Measurements from ENCODE around the gene CETP.

Gene CETP

DNA sequence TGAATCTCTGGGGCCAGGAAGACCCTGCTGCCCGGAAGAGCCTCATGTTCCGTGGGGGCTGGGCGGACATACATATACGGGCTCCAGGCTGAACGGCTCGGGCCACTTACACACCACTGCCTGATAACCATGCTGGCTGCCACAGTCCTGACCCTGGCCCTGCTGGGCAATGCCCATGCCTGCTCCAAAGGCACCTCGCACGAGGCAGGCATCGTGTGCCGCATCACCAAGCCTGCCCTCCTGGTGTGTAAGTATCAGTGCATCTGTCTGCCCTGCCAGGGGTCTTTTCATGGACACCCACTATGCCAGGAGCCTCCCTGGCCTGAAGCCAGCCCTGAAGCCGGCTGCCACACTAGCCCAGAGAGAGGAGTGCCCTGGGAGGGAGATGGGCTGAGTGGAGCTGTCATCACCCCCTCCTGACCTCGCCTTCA, at the start of gene CETP:
Gene CETP (plus strand): TSS at position 100 of the 431 bp plus-strand sequence. CDS start 30 bp downstream, at position 130.
- no peak for DNase-seq (ENCODE audit: low spot score)

DNA sequence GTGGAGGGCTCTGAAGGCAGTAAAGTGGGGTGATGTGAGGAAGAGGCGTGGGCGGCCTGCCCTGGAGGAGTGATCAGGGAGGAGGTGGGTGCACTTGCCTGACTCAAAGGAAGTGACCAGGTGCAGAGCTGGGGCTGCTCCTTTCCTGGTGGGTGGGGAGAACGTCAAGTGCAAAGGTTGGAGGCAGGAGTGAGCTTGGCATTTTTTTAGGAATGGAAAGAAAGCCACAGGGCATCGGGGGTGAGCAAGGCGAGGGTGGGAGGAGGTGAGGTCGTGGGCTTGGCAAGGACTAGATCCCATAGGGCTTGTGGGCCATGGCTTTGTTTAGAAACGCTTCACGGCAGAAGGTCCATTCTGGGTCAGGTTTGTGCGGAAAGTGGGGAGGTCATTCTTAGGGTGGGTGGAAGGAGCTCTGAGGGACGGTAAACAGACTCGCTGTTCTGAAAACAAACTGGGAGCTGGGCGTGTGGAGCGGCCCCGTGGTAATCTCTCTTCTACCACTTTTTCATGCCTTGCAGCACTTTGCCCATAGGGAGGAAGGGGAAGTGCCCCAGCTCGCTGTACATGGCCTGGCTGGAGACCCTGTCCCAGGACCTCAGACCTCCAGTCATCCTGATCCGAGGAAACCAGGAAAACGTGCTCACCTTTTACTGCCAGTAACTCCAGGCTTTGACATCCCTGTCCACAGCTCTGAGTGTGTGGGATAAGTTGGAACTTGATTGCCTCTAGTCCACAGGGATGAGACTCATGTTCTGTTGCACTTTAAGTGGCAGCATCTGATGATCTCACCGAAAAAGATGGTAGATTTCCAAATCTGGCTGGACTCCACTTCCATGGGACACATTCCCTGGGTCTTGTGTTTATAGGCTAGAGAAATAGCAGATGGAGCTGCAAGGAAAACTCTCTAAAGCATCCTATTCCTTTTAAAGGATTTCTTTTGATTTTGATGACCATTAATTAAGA, 48.7 kb upstream of the CETP start:
- no peak for DNase-seq (ENCODE audit: low spot score)

DNA sequence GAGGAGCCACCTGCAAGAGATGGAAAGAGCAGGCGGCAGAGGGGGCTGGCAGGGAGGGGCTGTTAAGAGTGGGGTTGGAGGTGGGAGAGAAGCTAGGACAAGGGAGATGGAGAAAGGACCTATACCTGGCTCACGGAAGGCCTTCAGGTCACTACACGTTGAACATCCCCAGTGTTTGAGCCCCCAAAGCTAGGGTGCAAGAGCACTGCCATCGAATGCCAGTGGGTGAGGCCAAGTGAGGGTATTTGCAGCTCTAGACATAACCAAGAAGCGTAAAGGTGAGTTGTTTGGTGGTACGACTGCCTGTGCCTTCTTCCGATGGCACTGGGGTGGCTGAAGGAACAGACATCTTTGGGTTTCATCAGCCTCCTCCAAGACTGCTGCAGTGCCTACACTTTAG, 46.9 kb upstream of the CETP start:
- DNase-seq (ENCODE audit: low spot score) = no peak

DNA sequence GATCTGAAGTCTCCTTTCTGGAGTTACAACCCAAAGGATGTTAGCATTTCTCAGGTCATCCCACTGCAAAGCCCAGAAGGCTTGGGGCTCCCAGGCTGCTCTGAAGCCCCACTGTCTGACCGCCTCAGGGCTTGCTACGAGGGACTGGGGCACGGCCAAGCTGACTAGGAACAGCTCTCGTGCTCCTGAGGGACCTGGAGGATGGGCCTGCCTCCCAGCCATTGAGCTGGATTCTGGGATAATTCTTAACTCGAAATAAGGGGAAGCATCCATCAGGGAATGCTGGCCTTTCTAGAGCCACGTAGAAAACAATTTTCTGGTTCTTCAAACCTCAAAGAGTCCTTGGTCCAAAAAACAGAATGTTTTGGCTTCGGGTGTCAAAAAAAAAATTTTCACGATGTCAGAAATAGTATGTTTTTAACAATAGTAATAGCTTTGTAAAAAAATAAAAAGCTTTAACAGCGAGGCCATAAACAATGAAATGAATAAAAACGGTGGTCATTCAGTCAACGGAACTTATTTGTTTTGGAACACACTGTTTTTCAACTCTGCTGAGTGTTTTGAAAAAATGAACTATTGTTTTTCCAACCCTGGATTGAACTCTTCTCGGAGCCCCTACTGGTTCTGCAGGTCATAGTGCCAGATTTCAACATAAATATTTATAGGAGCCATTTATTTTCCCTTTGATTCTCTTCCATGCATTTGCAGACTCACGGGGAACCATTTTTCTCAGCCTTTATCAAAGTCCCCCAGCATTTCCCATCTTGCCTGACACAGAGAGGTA, 46.2 kb upstream of the CETP start:
- DNase-seq (ENCODE audit: low spot score) = no peak

DNA sequence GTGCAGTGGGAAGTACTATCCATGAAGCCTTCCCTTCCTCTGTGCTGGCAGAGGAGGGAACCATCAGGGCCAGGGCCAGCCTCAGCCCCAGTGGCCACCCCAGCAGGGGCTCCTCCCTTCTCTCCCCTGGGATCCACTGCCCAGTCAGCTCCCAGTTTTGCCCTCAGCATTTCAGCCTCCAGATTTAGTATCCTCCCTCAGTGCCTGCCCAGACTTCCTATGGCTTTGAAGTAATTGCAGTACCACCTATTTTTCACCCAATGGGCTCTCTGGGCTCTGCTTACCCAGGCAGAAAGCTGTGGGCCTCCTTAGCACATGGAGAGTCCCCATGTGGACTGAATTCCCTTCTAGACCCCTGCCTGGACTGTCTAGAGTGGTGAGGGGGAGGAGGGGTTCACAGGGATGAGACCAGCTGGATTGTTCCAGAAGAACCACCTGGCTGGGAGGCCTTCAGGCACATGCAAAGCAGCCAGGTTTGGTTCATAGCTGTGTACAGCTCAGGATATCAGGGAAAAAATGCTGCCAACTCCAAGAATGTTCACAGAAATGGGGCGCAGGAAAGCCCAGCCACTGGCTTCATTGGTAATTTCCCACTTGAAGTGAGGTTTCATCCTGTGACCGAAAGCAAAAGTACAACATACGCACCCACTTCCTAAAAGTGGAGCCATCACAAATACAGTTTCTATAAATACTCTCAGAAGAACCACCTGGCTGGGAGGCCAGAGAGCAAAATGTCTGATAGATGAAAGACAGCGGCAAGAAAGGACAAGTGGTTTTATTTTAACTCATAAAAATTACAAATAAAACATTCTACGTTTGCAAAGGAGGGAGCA, 45.0 kb upstream of the CETP start:
- DNase-seq (ENCODE audit: low spot score) = no peak

DNA sequence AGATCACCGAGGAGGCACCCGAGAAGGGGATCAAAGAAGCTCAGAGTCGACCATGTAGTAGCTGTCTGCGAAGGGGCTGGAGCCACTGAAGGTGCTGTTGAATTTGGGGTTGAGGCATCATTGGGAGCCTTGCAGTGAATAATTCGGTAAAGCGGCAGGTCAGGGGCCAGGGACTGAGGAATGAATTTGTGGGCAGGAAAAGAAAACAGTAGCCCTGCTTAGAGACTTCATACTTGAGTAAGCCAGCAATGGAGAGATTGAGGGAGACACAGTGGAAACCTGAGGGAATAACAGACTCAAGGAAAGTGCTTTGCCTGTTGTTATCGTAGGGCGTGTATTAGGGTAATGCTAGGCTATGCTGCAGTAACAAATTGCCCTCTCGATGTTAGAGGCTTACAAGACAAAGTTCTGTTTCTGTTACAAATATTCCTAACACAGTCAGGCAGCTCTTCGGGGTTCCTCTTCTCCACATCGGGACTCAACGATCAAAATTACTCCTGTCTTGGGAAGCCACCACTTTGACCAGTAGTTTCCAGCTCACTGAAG, 43.2 kb upstream of the CETP start:
- DNase-seq (ENCODE audit: low spot score) = no peak

- no peak for DNase-seq (ENCODE audit: low spot score)
Measured at GRCh38 chr16:56919099-56919800, 42.5 kb upstream of the CETP start.

GRCh38 chr16:56921571-56921970, 40.2 kb upstream of the CETP start:
- DNase-seq (ENCODE audit: low spot score) = no peak

DNA sequence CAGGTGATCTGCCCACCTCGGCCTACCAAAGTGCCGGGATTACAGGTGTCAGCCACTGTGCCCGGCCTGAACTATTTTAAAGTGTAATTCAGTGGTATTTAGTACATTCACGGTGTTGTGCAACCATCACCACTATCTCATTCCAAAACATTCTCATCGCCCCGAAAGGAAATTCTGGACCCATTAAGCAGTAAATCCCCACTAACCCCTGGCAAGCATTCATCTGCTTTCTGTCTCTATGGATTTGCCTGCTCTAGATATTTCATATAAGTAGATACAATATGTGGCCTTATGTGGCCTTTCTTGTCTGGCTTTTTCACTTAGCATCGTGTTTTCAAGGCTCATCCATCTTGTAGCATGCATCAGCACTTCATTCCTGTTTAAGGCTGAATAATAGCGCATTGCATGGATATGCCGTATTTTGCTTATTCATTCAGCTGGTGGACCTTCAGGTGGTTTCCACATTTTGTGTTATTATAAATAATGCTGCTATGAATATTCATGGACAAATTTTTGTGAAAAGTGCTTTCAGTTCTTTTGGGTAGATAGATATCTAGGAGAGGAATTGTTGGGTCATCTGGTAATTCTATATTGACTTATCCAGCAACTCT, 38.2 kb upstream of the CETP start:
- DNase-seq (ENCODE audit: low spot score) = no peak

DNA sequence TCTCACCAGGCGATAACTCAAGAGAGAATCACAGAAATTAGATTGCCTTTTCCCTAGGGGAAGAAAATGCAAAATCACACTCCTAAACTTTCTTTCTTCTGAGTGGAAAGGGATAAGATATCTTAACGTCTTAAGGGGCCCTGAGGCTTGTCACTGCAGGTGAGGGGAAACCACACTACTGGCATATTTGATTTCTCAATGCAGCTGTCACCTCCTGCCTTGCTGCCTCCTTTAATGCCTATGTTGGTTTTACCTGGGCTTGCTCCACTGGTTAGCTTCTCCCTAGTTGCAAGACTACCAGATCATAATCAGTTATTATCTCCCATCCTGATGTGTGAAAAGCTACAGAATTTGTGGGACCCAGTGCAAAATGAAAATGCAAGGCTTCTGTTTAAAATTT, 34.3 kb upstream of the CETP start:
- no peak for DNase-seq (ENCODE audit: low spot score)

GRCh38 chr16:56929639-56930038, 32.1 kb upstream of the CETP start:
- DNase-seq (ENCODE audit: low spot score) = no peak

DNA sequence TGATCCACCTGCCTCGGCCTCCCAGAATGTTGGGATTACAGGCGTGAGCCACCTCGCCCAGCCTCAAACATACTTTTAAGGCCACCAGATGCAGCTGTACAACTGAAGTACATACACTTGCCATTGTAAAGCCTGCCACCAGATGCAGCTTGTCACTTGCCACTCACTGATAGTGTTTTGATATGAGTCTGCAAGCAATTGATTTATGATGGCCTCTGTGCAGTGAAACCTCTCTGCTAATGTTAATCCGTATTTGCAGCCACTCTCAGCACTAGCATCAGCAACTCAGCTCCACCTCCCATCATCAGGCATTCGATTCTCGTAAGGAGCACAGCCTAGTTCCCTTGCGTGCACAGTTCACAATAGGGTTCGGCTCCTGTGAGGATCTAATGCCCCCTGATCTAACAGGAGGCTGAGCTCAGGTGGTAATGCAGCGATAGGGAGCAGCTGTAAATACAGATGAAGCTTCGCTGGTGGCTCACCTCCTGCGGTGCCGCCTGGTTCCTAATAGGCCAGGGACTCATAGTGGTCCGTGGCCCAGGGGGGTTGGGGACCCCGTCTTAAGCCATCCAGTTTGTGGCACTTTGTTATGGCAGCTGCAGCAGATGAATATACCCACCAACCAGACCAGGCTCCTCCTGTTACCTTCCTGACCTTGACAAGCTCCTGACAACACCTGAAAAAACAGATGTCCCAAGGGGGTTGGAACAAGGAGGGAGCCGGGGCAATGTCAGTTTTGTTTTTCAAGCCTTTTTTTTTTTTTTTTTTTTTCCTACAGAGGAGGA, 31.1 kb upstream of the CETP start:
- DNase-seq (ENCODE audit: low spot score) = peak; percentile 54

DNA sequence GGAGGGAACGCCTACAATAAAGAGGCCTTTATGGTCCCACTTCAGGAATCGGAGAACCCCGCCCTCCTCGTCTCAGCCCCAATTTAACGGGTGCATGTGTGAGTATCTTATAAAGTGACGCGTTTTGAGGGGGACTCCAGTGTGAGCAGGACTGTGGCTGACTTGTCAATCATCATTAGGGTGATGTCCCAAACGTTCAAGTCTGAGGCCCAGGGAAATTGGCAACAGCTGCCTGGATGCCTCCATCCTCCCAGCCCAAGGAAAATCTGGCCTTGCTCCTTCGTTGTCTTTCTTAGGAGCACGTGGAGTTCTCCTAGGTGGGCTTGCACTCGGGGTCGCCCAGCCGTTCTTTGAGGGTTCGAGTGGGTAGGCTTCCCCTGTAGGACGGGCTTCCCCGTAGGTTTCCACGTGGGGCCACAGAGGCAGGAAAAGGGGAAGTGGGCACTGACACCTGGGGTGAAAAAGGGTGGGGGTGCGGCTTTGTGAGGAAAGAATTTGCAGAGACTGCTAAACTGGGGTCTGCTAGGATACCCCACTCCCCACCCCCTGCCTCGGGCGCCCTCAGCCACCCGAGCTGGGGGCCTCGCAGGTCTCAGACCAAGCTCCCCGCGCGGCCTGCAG, 30.4 kb upstream of the CETP start:
- DNase-seq (ENCODE audit: low spot score) = no peak

DNA sequence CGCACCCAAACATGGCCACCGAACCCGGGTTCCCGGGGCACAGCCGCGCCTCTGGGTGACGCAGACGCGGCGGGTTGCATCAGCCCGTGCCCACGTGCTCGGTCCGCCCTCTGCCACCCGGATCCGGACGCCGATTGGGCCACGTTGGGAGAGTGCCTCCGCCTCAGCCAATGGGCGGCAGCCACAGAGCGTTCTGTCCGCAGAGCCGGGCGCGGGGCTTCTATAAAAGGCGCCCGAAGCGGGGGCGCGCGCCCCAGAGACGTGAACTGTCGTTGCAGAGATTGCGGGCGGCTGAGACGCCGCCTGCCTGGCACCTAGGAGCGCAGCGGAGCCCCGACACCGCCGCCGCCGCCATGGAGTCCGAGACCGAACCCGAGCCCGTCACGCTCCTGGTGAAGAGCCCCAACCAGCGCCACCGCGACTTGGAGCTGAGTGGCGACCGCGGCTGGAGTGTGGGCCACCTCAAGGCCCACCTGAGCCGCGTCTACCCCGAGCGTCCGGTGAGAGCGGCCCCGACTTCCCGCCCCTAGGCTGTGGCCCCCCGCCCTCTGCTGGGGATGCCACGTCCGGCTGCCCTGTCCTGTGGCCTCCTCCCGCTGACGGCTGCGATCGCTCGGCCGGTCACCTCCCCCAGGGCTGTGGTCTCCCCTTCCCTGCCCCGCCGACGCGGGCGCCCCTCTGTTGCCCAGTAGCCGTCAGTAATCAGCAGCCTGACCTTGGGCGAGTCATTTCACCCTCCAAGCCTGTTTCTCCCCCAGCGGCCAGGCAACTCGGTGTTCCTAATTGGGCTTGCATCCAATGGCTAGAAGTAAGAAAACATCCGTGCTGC, 29.6 kb upstream of the CETP start, which contains the start of gene HERPUD1:
Gene HERPUD1 (plus strand): TSS at position 251 of the 829 bp plus-strand sequence. CDS start 103 bp downstream, at position 354.
- DNase-seq (ENCODE audit: low spot score) = peak; percentile 98

- peak; percentile 72 for DNase-seq (ENCODE audit: low spot score)
Measured at GRCh38 chr16:56932721-56933619, 28.8 kb upstream of the CETP start.

DNA sequence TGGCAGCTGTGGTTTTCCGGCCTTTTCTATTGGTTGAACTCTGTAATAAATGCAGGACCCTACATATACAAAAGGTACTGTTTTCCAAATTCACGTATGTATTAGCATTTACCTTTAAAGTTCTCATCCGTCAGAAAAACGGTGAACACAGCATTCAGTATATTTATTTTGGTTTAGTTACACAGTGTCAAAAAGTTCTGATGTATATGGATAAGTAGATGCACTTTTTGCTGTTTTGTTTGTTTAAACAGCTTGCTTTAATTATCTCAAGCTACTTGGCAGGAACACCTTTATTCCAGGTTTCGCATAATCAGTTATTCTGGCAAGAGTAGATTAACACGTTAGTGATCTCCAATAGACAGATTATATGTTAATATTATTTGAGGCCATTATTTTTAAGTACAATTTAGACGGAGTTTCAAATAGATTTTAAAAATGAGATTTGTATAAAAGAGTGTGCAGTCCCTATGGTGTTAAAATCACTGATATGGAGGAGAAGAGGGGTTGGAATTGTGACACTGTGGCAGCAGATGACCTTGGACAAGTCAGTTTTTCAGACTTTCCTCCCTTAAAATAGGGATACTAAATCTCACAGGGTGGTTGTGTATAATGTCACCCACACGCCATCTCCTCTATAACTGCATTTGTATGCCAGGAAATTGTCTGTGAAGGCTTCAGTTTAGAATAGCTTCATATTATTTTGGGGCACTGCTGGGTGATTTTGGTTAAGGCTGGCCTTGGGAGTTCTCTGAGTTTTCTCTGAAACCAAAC, 27.7 kb upstream of the CETP start:
- no peak for DNase-seq (ENCODE audit: low spot score)

All from ecto neural progenitor cell (in vitro differentiated cells).